HG03064 (cell line): Measurements from ENCODE around the gene CORO2B.

Experiments
- ATAC-seq: cut with Tn5 transposase; IDR thresholded peaks from one replicate; pipeline ENCODE4 v1.9.1; 2021; ENCODE audit warnings: low read depth; ENCODE audit not compliant: unreplicated experiment

CORO2B gene

DNA sequence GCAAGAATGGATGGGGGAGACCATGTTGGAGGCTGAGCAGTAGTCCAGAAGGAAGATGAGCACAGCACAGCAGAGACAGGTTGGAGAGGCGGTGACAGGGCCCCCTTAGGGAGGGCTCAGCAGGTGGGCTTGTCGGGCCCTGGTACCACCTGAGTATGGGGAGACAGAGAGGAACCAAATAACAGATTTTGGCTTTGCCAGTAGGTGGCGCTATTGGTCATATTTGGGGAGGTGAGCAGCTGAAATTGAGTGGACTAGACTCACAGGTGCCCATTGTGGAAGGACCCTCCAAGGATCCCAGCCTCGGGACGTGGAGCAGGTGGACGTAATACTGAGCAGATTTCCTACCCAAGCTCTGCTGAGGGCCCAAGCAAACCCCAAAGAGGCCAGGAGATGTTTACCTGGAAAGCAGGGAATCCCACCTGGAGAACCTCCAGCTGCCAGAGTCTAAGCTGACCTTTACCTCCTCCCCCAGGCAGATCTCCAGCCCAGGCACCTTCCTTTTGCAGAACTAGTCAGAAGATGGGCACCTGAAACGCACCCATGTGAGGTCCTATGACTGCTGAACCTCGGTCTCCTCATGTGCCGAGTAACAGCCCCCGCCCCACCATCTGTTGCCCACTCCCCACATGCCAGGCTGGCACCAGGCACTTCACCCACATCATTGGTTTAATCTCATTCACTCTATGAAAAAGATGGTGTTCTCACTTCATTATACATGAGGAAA, 24.6 kb upstream of the CORO2B start:
- ATAC-seq = no peak

- no peak for ATAC-seq
These were observed 23.8 kb upstream of the CORO2B start for GRCh38 chr15:68554721-68555678.

- no peak for ATAC-seq
These were observed 23.1 kb upstream of the CORO2B start for GRCh38 chr15:68555679-68556037.

DNA sequence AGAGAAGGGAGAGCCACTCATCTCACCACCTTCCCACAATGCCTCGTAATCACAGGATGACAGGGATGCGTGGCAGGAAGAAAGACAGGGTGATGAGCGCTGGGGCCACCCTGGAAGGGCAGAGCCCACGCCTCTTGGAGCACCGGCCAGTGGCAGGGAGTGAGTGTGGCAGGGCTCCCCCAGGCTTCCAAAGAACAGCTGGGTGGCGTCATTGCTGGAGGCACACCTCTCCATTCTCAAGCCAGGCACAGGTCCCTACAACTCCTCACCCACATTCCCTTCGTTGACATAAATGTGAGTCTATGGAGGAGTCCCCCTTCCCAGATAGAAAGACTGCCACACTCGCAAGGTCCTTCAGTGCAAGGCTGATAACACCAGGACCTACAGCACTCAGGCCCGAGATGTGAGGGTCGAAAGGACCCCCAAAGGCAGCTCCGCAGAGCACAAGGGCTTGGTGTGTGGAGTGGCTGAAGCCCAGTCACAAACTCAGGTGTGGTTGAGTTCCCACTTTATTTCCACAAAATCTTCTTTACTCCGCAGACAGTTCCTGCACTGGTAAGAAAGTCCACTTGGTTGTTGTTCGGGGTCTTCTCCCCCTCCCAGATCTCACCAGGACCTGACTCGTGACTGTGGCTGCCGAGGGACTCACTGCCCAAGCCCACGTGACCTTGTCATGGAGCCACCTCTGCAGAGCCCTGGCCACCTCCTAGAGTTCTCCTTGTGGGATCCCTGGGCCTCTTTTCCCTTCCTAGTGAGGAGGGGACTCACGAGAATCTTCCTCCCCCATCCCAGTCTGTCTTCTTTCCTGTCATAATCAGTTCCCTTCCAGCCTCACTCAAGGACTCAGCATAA, 22.4 kb upstream of the CORO2B start:
- no peak for ATAC-seq

DNA sequence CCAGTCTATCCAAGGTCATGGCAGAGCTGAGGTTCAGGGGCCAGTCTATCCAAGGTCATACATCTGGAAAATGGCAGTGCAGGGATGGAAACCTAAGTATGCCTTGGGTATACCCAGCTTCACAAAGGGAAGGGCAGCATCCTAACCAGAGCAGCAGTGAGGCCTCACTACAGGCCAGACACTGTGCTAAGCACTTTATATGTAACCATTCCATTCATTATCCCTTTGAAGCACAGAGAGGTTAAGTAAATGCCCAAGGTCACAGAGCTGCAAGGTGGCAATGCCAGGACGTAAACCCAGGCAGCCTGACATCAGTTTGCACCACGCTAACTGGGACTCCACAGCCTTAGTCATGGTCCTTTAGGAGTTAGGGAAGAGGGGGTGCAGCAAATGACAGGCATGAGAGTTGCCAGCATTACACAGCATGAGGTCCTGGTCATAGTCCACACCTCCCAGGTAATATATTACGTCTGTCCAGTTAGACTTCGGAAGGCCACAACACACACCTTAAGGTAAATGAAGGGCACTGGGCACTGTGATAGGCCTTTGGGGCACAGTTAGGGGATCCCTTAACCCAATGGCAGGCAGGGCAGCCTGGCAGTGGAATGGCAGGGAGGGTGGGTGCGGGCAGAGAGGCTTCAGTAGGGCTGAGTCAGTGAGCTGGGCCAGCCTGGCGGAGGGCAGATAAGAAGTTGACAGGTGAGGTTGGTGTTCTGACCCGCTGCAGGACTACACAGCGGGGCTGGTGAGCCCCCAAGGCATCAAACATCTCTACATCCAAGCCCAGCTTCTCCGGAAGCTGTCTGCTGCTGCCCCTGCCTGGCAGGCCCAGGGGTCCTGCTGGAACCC, 21.1 kb upstream of the CORO2B start:
- no peak for ATAC-seq

GRCh38 chr15:68558318-68559305, 20.2 kb upstream of the CORO2B start:
- no peak for ATAC-seq

DNA sequence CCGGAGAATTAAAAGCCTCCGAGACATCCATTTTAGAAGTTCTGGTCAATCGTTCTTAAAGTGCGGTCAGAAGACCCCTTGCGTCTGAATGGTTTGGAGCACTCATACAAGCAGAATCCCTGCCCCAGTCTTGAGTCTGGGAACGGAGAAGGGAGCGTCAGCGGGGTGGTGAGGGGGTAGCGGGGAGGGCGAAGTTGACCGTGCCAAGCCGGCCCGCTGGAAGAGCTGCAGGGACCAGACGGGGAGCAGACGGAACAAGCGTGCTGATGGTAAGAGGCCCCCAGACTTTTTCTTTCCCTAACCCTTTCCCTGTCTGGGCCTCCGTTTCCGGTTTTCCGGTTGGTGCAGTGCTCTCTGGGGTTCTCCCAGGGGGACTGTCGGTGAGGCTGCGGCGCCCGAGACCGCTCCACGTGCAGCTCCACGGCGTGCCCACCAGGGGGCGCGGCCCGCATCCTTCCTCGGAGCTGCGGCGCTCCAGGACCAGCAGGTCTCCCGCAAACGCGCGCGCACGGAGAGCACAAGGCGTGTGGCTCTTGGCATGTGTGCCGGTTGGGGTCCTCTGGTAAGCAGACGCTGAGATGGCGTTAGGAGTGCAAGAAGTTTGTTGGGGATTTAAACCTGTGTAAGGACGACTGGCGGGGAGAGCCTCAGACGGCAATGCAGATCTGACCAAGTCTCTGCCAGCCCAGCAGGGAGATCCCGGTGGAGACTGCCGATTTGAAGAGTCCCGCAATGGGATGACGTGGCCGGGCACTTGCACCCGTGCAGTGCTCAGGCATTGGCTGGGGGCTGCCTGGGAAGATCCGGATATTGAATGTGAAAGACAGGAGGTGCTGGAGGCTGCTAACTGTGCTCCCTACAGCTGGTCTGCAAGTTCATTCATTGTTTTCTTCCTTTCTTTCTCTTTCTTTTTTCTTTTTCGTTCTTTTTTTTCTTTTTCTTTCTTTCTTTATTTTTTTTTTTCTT, 19.2 kb upstream of the CORO2B start:
- ATAC-seq = no peak

DNA sequence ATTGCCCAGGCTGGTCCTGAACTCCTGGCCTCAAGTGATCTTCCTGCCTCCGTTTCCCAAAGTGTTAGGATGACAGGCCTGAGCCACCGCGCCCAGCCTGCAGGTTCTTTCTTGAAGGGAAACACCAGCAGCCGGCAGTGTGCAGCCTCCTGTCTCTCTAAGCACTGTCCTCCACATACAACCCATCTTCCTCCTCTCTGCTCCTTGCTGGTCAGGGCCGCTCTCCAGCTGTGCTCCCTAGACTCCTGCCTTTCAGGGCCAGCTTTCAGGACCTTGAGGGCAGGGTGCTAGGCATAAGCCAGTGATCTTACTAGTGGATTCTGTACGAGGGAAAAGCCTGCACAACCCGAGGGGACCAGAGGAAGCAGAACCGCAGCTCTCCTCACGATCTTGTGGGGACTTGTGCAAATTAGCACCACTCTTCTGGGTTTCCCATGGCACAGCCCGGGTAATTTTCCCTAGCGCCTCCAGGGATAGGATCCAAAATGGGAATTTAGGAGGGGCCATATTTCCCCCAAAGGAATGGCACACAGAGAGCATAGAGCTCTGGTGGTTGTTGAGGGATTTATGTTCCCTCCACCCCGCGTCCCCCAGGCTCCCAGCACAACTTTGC, 18.2 kb upstream of the CORO2B start:
- ATAC-seq = no peak

- no peak for ATAC-seq
These were observed 17.5 kb upstream of the CORO2B start for GRCh38 chr15:68561171-68561900.

- no peak for ATAC-seq
These were observed 16.9 kb upstream of the CORO2B start for GRCh38 chr15:68561901-68562300.

DNA sequence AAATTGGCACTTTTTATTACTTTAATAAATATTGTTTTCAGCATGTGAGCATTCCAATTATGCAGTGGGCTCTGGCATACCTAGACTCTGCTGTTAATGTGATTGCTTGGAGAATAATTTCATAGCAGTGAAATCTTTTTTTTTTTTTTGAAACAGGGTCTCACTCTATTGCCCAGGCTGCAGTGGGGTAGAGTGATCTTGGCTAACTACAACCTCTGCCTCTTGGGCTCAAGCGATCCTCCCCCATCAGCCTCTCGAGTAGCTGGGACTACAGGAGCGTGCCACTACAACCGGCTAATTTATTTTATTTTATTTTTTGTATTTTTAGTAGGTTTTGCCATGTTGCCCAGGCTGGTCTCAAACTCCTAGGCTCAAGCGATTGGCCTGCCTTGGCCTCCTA, 14.6 kb upstream of the CORO2B start:
- ATAC-seq = no peak

DNA sequence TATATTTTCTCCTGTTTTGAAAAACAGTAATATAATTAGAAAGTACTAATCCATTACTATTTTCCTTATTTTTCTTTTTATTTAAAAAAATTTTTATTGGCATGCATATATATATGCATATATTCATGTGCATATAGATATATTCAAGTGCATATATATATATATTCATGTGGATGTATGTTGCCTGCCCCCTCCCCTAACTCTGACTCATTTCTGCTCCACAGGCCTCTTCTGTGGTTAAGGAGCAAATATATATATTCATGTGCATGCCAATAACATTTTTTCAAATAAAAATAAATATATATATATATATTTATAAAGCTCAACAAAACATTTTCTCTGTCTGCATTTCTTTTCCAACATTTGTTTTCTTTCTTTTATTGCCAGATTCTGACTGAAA, 13.6 kb upstream of the CORO2B start:
- ATAC-seq = no peak

DNA sequence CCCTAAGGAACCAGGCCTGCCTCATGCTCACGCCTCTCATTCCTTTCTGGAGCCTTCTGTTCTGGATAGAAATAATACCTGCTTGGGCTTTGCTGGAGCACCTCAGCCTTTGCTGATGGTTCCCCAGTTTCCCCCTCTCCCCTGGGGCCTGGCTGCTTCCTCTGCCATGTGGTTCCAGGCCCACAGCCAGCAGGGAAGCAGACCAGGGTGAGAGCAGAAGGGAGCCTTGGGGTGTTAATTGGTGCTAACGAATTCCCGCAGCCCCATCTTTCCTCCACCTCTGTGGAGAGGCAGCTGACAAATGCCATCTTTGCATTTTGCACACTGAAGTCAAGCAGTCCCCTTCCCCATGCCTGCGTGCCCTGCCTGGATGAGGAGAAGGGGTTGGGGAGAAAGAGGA, 13.1 kb upstream of the CORO2B start:
- no peak for ATAC-seq

DNA sequence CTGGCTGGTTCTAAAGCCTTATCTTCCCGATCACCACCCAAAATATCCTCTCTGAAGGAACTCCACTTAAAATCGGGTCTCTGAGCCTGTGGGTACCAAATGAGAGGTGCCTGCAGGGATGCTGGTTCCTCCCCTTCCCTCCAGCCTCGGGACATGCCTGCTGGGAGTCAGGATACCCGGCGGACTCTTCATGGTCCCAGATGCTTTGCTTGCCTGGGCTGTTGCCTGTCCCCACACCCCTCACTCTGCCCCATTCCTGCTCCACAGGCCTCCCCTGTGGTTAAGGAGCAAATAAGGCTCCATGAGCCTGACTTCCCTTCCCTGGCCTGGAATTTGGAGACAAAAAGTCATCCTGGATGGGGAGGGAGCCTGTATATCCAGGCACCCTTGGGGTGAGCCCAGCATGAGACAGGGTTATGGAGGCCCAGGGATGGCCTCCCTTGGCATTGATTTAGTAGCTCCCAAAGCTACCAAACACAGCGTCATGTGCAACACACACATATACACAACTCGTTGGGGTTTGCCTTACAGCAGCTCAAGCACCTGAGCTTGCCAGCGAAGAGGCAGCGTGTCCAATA, 12.3 kb upstream of the CORO2B start:
- ATAC-seq = no peak

- no peak for ATAC-seq
These were observed 11.4 kb upstream of the CORO2B start for GRCh38 chr15:68567345-68567744.

- no peak for ATAC-seq
These were observed 7.8 kb upstream of the CORO2B start for GRCh38 chr15:68570974-68571373.
